HG03060 (cell line): Measurements from ENCODE around the gene PNLDC1.
"Not testable (repeated sequence)": the region's sequence is repeated elsewhere in the genome, so short reads cannot be mapped to it uniquely, and the experiment has no call there.

Experiments used
- ATAC-seq: cut with Tn5 transposase; IDR thresholded peaks from one replicate; pipeline ENCODE4 v1.9.1; 2021; ENCODE audit warnings: low read depth, moderate number of reproducible peaks; ENCODE audit not compliant: unreplicated experiment

Gene PNLDC1

GRCh38 chr6:159842035-159842434, 42.0 kb downstream of the PNLDC1 start:
- no peak for ATAC-seq

- no peak for ATAC-seq
Observed at GRCh38 chr6:159844737-159845645, 44.9 kb downstream of the PNLDC1 start.

DNA sequence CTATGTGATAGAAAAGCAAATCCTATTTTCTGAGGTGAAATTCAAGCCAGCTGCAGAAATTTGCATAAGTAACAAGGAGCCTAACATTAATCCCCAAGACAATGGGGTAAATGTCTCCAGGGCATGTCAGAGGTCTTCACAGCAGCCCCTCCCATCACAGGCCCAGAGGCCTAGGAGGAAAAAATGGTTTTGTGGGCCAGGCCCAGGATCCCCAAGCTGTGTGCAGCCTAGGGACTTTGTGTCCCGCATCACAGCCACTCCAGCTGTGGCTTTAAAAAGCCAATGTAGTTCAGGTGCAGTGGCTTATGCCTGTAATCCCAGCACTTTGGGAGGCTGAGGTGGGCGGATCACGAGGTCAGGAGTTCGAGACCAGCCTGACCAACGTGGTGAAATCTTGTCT, 48.5 kb downstream of the PNLDC1 start:
- not testable (repeated sequence) for ATAC-seq

- ATAC-seq: not testable (repeated sequence)
Observed at GRCh38 chr6:159849851-159850250, 49.8 kb downstream of the PNLDC1 start.

- no peak for ATAC-seq
Observed at GRCh38 chr6:159852877-159853276, 52.8 kb downstream of the PNLDC1 start.

DNA sequence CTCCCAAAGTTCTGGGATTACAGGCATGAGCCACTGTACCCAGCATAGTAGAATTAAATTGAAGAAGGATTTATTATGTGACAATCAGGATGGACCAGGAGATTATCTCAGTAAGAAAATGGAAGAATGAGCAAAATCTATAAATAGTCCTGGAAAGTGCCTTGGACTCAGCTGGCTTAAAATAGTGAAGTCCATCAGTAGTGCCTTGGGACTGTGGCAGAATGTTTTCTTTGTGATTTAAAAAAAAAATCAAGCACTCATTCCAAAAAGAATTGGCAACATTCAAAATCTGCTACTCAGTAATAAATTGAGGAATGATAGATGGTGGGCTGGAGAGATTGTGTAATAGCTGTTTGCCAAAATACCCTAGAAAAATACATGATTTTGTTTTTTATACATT, 53.7 kb downstream of the PNLDC1 start:
- ATAC-seq: no peak

GRCh38 chr6:159854959-159855358, 54.9 kb downstream of the PNLDC1 start:
- ATAC-seq: no peak

- ATAC-seq: no peak
Observed at GRCh38 chr6:159858259-159858658, 58.2 kb downstream of the PNLDC1 start.

DNA sequence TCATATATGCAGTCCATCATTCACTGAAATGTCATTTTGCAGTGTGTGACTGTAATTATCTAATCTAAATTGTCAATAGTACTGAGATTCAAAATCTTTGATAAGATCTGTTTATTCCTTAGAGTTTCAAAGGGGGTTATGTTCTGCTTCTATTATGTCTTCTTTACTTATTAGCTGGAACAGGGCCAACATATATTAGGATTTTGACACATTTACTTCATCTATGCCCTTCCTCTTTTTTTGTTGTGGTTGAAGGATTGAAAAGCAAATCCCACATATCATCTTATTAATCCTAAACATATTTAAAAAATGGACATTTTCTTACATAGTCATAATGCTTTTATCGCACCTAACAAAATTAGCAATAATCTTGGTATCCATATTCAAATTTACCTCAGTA, 60.4 kb downstream of the PNLDC1 start:
- ATAC-seq: no peak

DNA sequence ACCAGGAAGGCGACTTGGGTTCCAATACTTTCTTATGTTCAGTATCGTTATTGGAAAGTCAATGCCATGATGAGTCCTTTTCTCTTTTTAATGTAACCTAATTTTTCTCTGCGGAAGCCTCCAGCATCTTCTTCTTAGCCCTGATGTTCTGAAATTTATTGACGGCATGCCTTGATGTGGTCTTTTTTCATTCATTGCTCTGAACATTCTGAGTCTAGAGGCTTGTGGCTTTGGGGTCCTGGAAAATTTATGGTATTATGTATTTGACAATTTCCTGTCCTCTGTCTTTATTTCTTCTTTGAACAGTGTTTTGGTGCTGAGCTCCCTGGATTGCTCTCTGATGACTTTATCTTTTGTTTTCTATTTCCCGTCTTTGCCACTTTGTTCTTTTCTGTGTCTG, 62.0 kb downstream of the PNLDC1 start:
- ATAC-seq: no peak

- ATAC-seq: not testable (repeated sequence)
Observed at GRCh38 chr6:159863341-159863740, 63.3 kb downstream of the PNLDC1 start.

DNA sequence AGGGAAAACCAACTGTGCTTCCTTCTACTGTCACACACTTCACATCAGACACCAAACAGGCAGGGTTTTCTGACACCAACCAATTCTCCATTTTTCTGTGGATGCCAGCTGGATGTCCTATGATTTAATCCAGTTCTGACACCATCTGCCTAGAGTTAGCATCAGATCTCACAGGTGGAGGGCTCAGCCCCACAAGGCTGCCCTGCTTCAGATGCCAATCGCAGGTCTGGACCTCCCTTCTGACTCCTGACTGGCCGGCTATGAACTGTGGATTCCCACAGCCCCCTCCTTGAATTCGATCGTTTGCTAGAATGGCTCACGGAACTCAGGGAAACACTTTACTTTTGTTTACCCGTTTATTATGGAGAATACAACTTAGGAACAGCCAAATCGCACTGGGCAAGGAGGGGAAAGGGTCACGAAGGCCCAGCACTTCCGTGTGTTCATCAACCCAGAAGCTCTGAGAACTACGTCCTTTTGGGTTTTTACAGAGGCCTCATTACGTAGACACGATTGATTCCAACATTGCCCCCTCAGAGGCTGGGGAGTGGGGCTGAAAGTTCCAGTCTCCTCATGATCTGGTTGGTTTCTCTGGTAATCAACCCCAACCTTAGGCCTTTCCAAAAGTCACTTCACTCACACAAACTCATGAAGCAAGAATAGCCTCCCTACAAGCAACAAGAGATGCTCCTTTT, 65.3 kb downstream of the PNLDC1 start:
- ATAC-seq: no peak

- no peak for ATAC-seq
Observed at GRCh38 chr6:159866286-159867247, 66.5 kb downstream of the PNLDC1 start.
